Lung (tissue), 12 donors: Measurements from ENCODE around the gene B4GALT5. TPM values are rescaled to one million over a fixed set of nuclear protein-coding genes. Genes with fewer than 3 reads are reported as not detected.

Experiments
- ATAC-seq: fragments of 200-7000 bp; cut with Tn5 transposase; one replicate; pipeline ENCODE4 v1.9.1; 2020; ENCODE audit warnings: moderate number of reproducible peaks; ENCODE audit not compliant: insufficient read depth, low FRiP score
- DNase-seq, 3 donors: peaks; one replicate each; pipeline ENCODE4 v3.0.0-alpha.2; 2013 to 2017
- H3K27ac ChIP-seq, 2 donors: one replicate each; pipeline ENCODE4 v1.5.1; 2013; ENCODE audit warnings: mild to moderate bottlenecking in 2 of 2, moderate library complexity in 2 of 2, control low read depth in 1 of 2, inconsistent platforms in 1 of 2, low read depth in 1 of 2, low read length in 1 of 2
- H3K27me3 ChIP-seq, 3 donors: one replicate each; pipeline ENCODE4 v1.5.1; 2013; ENCODE audit warnings: low read length in 2 of 3; ENCODE audit not compliant: control insufficient read depth in 3 of 3, insufficient read depth in 3 of 3
- H3K36me3 ChIP-seq, 4 donors: one replicate each; pipeline ENCODE4 v1.5.1; 2013; ENCODE audit warnings: low read length in 4 of 4, mild to moderate bottlenecking in 1 of 4, moderate library complexity in 1 of 4; ENCODE audit not compliant: control insufficient read depth in 4 of 4, insufficient read depth in 4 of 4
- H3K4me1 ChIP-seq, 5 donors: one replicate each; pipeline ENCODE4 v1.5.1; 2013; ENCODE audit warnings: low read length in 5 of 5, mild to moderate bottlenecking in 2 of 5, moderate library complexity in 1 of 5; ENCODE audit not compliant: control insufficient read depth in 5 of 5, insufficient read depth in 5 of 5
- H3K4me3 ChIP-seq: one replicate; pipeline ENCODE4 v1.5.1; 2013; ENCODE audit warnings: mild to moderate bottlenecking, control low read depth, moderate library complexity
- H3K9ac ChIP-seq, 2 donors: one replicate each; pipeline ENCODE4 v1.5.1; 2013; ENCODE audit warnings: low read length in 2 of 2, control low read depth in 1 of 2; ENCODE audit not compliant: insufficient read depth in 1 of 2
- H3K9me3 ChIP-seq, 4 donors: one replicate each; pipeline ENCODE4 v1.5.1; 2013; ENCODE audit warnings: low read length in 3 of 4, mild to moderate bottlenecking in 1 of 4, moderate library complexity in 1 of 4; ENCODE audit not compliant: control insufficient read depth in 4 of 4, insufficient read depth in 3 of 4
- CTCF ChIP-seq: IDR thresholded peaks from 2 replicates; pipeline ENCODE4 v1.5.1; 2012; ENCODE audit warnings: mild to moderate bottlenecking; ENCODE audit errors: control extremely low read depth, extremely low read depth
- WGBS, 2 donors: extraction: QIAGEN DNeasy Blood & Tissue Kit; methylation state at CpG; one replicate each; pipeline ENCODE4 v1.1.7; 2013; 5-methylcytosine and 5-hydroxymethylcytosine counted together
- polyA plus RNA-seq, 2 donors: library from polyadenylated mRNA; stranded (reverse); fragments of 200-250 nt; gene quantifications; one replicate each; pipeline ENCODE4 v1.2.1, GENCODE V29; 2013
- total RNA-seq, 2 donors: library from RNA; depleted of rRNA in 1 of 2; stranded (reverse); fragments of >200 nt in 1 of 2; gene quantifications; one replicate each; pipeline ENCODE4 v1.2.1, GENCODE V29; 2014 to 2021
- donor health status: control.
- donor health status: control.
- donor health status: Bipolar disorder and iron deficiency.
- donor health status: healthy.
- donor health status: DM: yes; HTN: yes; CAD: no.

Gene B4GALT5
- total and polyA plus RNA-seq, 4 donors, result 13.9 to 56.7 (median 41.9) TPM

GRCh38 chr20:49661560-49662329 lies 51.9 kb downstream of the B4GALT5 start:
- no peak overlapping the region for H3K27ac ChIP-seq

GRCh38 chr20:49660912-49661311 lies 52.8 kb downstream of the B4GALT5 start:
- peaks cover 12 to 50% (median 15%) of the 10 kb centered on the region in 5 donors for H3K4me1 ChIP-seq
- no peak overlapping the region for H3K9ac ChIP-seq
- H3K9me3 ChIP-seq, result peaks cover 0 to 1% (median 0%) of the 10 kb centered on the region in 4 donors
- TF ChIP-seq CTCF, result no peak
- H3K36me3 ChIP-seq, result peaks cover 0 to 5% (median 1%) of the 10 kb centered on the region in 4 donors
- no peak overlapping the region for H3K27ac ChIP-seq
- H3K4me3 ChIP-seq, result no peak overlapping the region
- 93 to 95% methylated on average over 5 of the region's 5 CpGs for WGBS, 2 donors
- DNase-seq, result no peak
- no peaks in the 10 kb centered on the region for H3K27me3 ChIP-seq
- no peak for ATAC-seq

More at GRCh38 chr20:49661560-49662329, 51.9 kb downstream of the B4GALT5 start:
- WGBS, 2 donors, result 76 to 81% methylated on average over 8 of the region's 8 CpGs
- ATAC-seq, result no peak
- Histone ChIP-seq H3K9ac (no peak overlapping the region), H3K4me1 (peaks cover 12 to 55% (median 15%) of the 10 kb centered on the region in 5 donors), H3K27me3 (no peaks in the 10 kb centered on the region), H3K4me3 (no peak overlapping the region), H3K36me3 (no peaks in the 10 kb centered on the region), H3K9me3 (no peaks in the 10 kb centered on the region)
- peak in 2 of 3 donors; percentile 27 to 29 for DNase-seq
- no peak for TF ChIP-seq CTCF

GRCh38 chr20:49659056-49659455 lies 54.6 kb downstream of the B4GALT5 start:
- Histone ChIP-seq H3K4me1 (peaks cover 11 to 42% (median 15%) of the 10 kb centered on the region in 5 donors), H3K9ac (no peak overlapping the region), H3K9me3 (peaks cover 0 to 5% (median 0%) of the 10 kb centered on the region in 4 donors), H3K36me3 (peaks cover 2 to 10% (median 7%) of the 10 kb centered on the region in 4 donors), H3K27ac (no peak overlapping the region), H3K4me3 (no peak overlapping the region), H3K27me3 (no peaks in the 10 kb centered on the region)
- ATAC-seq (no peak), DNase-seq (no peak)
- no peak for TF ChIP-seq CTCF
- WGBS, 2 donors, result 69 to 77% methylated on average over 3 of the region's 3 CpGs
